ENCODE data around the gene STX11.

Gene STX11

GRCh38 chr6:144150710-144151657, 667 bp downstream of the STX11 start:
- H3K27me3 ChIP-seq (ENCODE audit: insufficient read depth, poor library complexity, severe bottlenecking), result no peaks in the 10 kb centered on the region
- peak overlapping the region; percentile 93 for H3K27ac ChIP-seq (replicated peaks)
- DNase-seq (ENCODE audit: low read depth in 1 of 2, low spot score in 1 of 2), result peak; percentile 77 to 81

GRCh38 chr6:144152334-144152900, 2.1 kb downstream of the STX11 start:
- H3K4me3 ChIP-seq (replicated peaks; ENCODE audit: insufficient read depth, low read length), result no peak overlapping the region
- H3K27ac ChIP-seq (replicated peaks), result peak overlapping the region; percentile 93
- H3K27me3 ChIP-seq (ENCODE audit: insufficient read depth, poor library complexity, severe bottlenecking), result no peaks in the 10 kb centered on the region
- peak in 1 of 2 experiments; percentile 74 for DNase-seq (ENCODE audit: low read depth in 1 of 2, low spot score in 1 of 2)
- TF ChIP-seq GABPA (IDR thresholded peaks at IDR 0.05; ENCODE audit: low read depth) (no peak), CTCF (IDR thresholded peaks at IDR 0.05; ENCODE audit: insufficient read depth, low read length) (no peak), POLR2AphosphoS5 (IDR thresholded peaks at IDR 0.05; ENCODE audit: low read depth) (no peak), SPI1 (IDR thresholded peaks at IDR 0.05; ENCODE audit: borderline replicate concordance, low read depth) (no peak)
- TF ChIP-seq, protein P1, sequence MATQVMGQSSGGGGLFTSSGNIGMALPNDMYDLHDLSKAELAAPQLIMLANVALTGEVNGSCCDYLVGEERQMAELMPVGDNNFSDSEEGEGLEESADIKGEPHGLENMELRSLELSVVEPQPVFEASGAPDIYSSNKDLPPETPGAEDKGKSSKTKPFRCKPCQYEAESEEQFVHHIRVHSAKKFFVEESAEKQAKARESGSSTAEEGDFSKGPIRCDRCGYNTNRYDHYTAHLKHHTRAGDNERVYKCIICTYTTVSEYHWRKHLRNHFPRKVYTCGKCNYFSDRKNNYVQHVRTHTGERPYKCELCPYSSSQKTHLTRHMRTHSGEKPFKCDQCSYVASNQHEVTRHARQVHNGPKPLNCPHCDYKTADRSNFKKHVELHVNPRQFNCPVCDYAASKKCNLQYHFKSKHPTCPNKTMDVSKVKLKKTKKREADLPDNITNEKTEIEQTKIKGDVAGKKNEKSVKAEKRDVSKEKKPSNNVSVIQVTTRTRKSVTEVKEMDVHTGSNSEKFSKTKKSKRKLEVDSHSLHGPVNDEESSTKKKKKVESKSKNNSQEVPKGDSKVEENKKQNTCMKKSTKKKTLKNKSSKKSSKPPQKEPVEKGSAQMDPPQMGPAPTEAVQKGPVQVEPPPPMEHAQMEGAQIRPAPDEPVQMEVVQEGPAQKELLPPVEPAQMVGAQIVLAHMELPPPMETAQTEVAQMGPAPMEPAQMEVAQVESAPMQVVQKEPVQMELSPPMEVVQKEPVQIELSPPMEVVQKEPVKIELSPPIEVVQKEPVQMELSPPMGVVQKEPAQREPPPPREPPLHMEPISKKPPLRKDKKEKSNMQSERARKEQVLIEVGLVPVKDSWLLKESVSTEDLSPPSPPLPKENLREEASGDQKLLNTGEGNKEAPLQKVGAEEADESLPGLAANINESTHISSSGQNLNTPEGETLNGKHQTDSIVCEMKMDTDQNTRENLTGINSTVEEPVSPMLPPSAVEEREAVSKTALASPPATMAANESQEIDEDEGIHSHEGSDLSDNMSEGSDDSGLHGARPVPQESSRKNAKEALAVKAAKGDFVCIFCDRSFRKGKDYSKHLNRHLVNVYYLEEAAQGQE (IDR thresholded peaks at IDR 0.05; ENCODE audit: insufficient replicate concordance, low read depth), result no peak

More at GRCh38 chr6:144150710-144151657, 667 bp downstream of the STX11 start:
- peak overlapping the region; percentile 81 for H3K4me3 ChIP-seq (replicated peaks; ENCODE audit: insufficient read depth, low read length)
- TF ChIP-seq GABPA (IDR thresholded peaks at IDR 0.05; ENCODE audit: low read depth), result peak; percentile 45; the same call in 1 of the 2 replicates
- 0 out of 2 replicates have a peak, but pooled peaks have one; percentile 10 for TF ChIP-seq SPI1 (IDR thresholded peaks at IDR 0.05; ENCODE audit: borderline replicate concordance, low read depth)
- no peak for TF ChIP-seq CTCF (IDR thresholded peaks at IDR 0.05; ENCODE audit: insufficient read depth, low read length)
- TF ChIP-seq POLR2AphosphoS5 (IDR thresholded peaks at IDR 0.05; ENCODE audit: low read depth), result peak; percentile 70
- TF ChIP-seq, protein P1 (IDR thresholded peaks at IDR 0.05; ENCODE audit: insufficient replicate concordance, low read depth), result no peak

DNA sequence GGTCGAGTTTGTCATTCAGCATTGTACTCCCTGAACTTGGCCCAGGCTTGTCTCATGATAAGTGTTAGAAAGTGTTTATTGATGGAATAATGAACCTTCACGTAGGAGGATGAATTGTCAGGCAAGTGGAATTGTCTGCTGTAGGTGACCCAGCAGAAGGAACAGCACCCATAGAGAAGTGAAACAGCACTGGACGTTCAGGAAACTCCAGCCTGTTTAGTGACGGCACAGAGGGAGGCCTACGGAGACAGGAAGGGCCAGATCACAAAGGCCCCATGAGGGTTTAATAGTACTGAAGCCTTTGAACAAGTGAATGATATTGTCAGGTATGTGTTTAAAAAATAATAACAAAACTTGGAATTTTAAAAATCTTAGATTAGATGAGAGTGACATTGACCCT, 2.9 kb downstream of the STX11 start:
- TF ChIP-seq SPI1 (IDR thresholded peaks at IDR 0.05; ENCODE audit: borderline replicate concordance, low read depth) (no peak), CTCF (IDR thresholded peaks at IDR 0.05; ENCODE audit: insufficient read depth, low read length) (no peak), GABPA (IDR thresholded peaks at IDR 0.05; ENCODE audit: low read depth) (no peak), POLR2AphosphoS5 (IDR thresholded peaks at IDR 0.05; ENCODE audit: low read depth) (no peak)
- TF ChIP-seq, protein P1 (IDR thresholded peaks at IDR 0.05; ENCODE audit: insufficient replicate concordance, low read depth), result no peak
- Histone ChIP-seq H3K27ac (replicated peaks) (peak overlapping the region; percentile 93), H3K27me3 (ENCODE audit: insufficient read depth, poor library complexity, severe bottlenecking) (no peaks in the 10 kb centered on the region), H3K4me3 (replicated peaks; ENCODE audit: insufficient read depth, low read length) (no peak overlapping the region)
- no peak for DNase-seq (ENCODE audit: low read depth in 1 of 2, low spot score in 1 of 2)

Measured in HL-60 (cell line).